Uterus (tissue), 2 donors: ENCODE measurements around the gene POLE.

Experiments used
- POLR2A ChIP-seq, 2 donors: fragments of 450-650 bp; IDR thresholded peaks; one replicate each; pipeline ENCODE4 v1.6.1; 2016; ENCODE audit warnings: antibody characterized with exemption in 2 of 2, mild to moderate bottlenecking in 1 of 2, moderate library complexity in 1 of 2
- TF ChIP-seq, protein P1 (sequence below), 4 experiments: fragments of 200-600 bp in 2 of 4; fragments of 450-650 bp in 2 of 4; sonication (generic) in 2 of 4; IDR thresholded peaks; one replicate each; pipeline ENCODE4 v1.5.1; 2016 to 2019; ENCODE audit warnings: antibody characterized with exemption in 4 of 4, mild to moderate bottlenecking in 2 of 4, moderate library complexity in 1 of 4

DNA sequence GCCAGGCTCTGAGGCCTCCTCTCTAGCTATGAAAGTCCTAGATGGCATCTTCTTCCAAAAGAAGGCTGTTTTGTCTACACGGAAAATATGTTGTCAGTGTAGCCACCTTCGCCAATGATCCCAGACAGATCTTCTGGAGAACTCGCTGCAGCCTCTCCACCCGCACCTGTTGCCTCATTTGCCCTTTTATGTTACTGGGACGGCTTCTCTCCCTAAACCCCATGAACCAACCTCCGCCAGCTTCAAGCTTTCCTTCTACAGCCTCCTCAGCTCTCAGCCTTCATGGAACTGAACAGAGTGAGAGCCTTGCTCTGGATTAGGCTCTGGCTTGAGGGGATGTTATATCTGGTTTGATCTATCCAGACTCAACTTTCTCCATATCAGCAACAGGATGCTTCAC lies 57.8 kb downstream of the POLE start:
- TF ChIP-seq, protein P1, sequence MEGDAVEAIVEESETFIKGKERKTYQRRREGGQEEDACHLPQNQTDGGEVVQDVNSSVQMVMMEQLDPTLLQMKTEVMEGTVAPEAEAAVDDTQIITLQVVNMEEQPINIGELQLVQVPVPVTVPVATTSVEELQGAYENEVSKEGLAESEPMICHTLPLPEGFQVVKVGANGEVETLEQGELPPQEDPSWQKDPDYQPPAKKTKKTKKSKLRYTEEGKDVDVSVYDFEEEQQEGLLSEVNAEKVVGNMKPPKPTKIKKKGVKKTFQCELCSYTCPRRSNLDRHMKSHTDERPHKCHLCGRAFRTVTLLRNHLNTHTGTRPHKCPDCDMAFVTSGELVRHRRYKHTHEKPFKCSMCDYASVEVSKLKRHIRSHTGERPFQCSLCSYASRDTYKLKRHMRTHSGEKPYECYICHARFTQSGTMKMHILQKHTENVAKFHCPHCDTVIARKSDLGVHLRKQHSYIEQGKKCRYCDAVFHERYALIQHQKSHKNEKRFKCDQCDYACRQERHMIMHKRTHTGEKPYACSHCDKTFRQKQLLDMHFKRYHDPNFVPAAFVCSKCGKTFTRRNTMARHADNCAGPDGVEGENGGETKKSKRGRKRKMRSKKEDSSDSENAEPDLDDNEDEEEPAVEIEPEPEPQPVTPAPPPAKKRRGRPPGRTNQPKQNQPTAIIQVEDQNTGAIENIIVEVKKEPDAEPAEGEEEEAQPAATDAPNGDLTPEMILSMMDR (IDR thresholded peaks at IDR 0.05) = no peak
- no peak for TF ChIP-seq POLR2A (IDR thresholded peaks at IDR 0.05)
